A172 (cell line): ENCODE data around the gene UQCRC2. TPM values are rescaled to one million over a fixed set of nuclear protein-coding genes. Genes with fewer than 3 reads are reported as not detected.
A peak's percentile ranks its signal among the peaks of the same experiment; 100 is the strongest.
"Not testable (repeated sequence)": the region's sequence is repeated elsewhere in the genome, so short reads cannot be mapped to it uniquely, and the experiment has no call there.

Experiments used
- DNase-seq: peaks from one replicate; pipeline ENCODE4 v3.0.0-alpha.2; 2015; ENCODE audit warnings: low spot score
- total RNA-seq: library from RNA; depleted of rRNA; stranded (reverse); fragments of >200 nt; shearing (Covaris generic); gene quantifications from 2 replicates; pipeline ENCODE4 v1.2.3, GENCODE V29; 2014; rRNA removed

Gene UQCRC2
- 79.5 and 109 TPM in 2 replicates for total RNA-seq

DNA sequence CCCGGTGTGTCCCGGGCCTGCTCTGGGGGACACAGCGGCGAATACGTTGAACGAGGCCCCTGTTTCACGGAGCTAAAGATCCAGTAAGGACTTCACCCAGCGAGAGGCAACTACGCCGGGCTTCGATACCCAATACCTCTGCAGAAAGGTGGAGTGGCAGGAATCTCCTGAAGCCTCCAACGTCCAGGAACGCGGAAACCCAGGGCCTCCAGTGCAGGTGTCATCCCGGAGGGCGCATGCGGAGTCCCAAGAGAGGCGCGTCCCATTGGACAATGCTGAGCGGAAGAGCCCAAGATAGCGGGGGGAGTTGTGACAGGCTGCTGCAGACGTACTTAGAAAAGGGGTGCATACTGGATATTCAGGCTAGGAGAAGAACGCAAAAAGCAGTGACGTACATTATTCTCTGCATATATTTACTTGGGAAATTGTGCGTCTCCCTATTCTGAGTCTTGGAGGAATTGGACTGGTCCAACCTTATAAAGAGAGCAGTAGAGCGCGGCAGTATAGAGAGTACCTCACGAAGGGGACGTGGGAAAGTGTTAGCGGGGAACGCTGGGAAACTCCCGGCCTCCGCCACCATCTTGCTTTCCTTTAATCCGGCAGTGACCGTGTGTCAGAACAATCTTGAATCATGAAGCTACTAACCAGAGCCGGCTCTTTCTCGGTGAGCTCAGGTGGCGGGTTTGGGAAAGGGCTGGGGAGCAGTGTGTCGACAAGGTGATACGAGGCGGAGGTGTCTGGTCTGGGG, at the start of gene UQCRC2:
TSS of gene UQCRC2 (plus strand) at position 569 of the 748 bp plus-strand sequence. CDS start at position 632, 63 bp downstream.
- peak; percentile 93 for DNase-seq

DNA sequence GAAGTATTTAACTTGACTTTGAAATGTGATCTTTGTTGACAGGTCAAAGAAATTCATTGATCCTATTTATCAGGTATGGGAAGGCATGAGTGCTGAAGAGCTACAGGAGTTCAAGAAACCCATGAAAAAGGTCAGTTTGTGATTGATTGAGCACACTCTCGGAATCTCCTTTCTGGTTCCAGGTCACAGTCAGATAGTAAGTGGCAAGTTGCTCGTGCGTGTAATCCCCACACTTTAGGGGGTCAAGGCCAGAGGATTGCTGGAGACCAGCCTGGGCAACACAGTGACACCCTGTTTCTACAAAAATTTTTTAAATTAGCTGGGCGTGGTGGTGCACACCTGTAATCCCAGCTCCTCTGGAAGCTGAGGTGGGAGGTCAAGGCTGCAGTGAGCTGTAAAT, 20.5 kb upstream of the UQCRC2 start:
- not testable (repeated sequence) for DNase-seq

DNA sequence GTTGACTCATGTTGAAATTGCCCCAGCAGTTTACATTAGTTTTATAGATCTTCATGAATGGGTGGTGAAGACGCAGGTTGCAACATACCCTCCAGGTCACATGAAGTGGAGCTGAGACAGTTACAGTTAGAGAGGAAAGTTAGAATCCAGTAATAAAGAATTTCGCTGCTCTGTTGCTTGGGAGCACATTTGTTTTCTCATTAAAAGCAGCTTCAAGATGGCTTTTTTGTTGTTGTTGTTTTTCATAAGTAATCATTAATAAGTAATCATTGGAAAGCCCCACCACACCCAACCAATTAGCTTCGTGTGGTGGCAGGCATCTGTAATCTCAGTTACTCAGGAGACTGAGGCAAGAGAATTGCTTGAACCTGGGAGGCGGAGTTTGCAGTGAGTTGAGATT, 19.8 kb upstream of the UQCRC2 start:
- DNase-seq, result not testable (repeated sequence)

- DNase-seq, result not testable (repeated sequence)
Observed at GRCh38 chr16:21933790-21934189, 19.4 kb upstream of the UQCRC2 start.

DNA sequence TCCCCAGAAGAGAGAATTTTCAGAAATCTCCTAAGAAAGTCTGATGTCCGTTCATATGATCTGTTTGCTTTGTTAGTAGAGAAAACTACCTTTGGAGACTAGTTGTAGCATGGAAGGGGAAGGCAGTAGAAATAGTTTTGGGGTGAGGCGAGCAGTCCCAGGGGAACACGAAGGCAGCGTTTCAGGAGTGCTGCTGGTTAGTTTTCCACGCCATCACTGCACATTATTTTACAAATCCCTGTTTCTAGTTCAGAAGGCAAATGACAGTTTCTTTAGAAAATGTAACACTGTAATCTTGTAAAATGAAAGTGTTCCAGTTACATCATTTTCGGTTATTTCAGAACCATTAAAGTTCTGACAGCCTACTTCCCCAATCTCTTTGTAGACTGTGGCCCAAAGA, 16.9 kb upstream of the UQCRC2 start:
- not testable (repeated sequence) for DNase-seq

DNA sequence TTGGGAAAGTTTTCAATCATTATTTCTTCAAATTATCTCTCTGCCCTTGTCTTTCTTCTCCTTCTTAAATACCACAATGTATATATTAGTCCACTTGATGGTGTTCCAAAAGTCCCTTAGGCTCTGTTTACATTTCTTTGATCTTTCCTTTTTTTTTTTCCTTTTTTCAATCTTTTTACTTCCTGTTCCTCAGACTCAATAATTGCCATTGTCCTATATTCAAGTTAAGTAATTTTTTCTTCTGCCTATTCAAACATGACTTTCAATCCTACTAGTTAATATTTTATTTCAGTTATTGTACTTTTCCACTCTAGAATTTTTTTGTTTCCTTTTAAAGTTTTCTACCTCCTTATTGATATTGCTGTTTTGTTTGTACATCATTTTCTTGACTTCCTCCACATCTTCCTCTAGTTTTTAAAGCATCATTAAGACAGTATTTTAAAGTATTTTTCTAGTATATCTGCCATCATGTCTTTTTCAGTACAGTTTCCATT, 15.8 kb upstream of the UQCRC2 start:
- DNase-seq, result no peak

DNA sequence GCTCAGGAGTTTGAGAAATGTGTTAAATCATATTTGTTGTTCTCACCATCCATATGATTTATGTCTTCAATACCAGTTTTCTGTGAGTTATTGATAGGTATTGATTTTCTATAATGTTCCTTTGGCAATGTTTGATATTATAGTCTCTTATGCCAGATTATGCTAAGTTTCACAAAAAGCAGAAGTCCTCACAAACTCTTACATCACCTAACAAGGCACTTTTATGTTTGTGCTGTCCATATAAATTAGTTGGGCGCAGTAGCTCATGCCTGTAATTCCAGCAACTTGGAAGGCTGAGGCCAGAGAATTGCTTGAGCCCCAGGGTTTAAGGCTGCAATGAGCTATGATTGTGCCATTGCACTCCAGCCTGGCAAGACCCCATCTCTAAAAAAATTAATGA, 12.6 kb upstream of the UQCRC2 start:
- DNase-seq, result no peak

GRCh38 chr16:21943571-21943970, 9.6 kb upstream of the UQCRC2 start:
- DNase-seq, result no peak

- DNase-seq, result no peak
Observed at GRCh38 chr16:21946889-21947635, 6.1 kb upstream of the UQCRC2 start.

DNA sequence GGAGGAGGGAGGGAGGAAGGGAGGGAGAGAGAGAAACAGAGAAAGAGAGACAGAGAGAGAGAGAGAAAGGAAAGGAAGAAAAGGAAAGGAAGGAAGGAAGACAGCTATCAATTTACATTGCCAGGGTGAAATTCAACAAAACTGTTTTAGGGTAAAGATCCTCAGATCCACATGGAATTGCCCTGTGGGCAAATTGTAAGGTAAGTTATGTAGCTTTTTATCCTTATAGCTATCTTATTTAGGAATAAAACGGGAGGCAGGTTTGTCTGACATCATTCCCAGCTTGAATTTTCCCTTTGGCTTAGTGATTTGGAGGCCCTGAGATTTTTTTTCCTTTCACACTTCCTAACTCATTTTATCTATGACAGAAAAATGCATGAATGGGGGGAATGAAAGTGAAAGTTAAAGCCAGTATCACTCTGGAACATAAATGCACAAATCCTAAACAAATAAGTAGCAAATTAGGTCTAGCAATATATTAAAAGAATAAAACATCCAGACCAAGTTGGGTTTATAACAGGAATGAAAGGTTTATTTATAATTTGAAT, 3.4 kb upstream of the UQCRC2 start:
- no peak for DNase-seq

DNA sequence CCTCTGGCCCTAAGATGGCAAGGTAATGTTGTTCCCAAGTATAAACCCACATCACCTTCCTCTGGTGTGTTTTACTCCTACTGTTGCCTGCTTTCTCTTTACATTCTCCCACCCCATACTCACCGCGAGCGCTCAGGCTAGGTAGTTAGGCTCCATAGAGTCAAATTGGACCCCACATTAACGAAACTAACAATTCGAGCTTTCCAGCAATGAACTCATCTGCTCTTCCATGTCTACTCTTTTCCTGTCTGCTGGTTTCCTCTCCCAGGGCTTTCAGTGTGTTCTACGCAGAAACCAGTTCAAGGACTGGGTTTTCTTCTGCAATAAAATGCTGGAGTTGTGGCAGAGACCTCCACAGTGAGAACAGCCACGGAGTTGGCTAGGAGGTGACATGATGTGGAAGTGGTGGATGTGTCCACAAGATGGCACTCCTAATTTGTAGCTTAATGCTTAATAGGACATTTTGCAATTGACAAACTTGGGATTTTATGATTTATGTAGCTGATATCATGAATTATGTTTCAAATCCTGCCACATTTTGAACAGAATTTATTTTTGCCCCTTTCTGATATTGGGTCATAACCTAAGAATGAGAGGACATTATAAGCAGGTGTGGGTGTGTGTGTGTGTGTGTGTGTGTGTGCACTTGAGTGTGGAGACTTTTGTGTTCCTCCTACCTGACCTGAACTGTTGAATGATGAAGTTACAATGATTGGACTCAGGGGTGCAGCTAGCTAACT, 2.2 kb upstream of the UQCRC2 start:
- DNase-seq, result peak; percentile 28

- DNase-seq, result peak; percentile 68
Observed at GRCh38 chr16:21952040-21952792, 945 bp upstream of the UQCRC2 start.

- no peak for DNase-seq
Observed at GRCh38 chr16:21953541-21953902, 361 bp downstream of the UQCRC2 start.

- no peak for DNase-seq
Observed at GRCh38 chr16:21957714-21958346, 4.7 kb downstream of the UQCRC2 start.

GRCh38 chr16:21959050-21959449, 5.9 kb downstream of the UQCRC2 start:
- DNase-seq, result no peak

DNA sequence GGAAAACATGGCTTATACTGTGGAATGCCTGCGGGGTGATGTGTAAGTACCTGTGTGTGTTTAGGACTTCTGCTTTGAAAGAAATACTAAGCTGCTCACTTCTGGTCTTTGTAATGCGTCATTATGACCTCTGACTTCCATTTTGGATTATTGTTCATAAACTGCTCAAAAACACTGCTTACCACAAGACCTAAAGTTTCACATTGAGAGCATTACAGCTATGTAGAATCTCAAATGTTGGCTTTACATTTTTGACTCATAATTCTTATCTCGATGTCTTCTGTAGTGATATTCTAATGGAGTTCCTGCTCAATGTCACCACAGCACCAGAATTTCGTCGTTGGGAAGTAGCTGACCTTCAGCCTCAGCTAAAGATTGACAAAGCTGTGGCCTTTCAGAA, 9.3 kb downstream of the UQCRC2 start:
- DNase-seq, result no peak

- DNase-seq, result no peak
Observed at GRCh38 chr16:21963887-21964286, 10.7 kb downstream of the UQCRC2 start.

DNA sequence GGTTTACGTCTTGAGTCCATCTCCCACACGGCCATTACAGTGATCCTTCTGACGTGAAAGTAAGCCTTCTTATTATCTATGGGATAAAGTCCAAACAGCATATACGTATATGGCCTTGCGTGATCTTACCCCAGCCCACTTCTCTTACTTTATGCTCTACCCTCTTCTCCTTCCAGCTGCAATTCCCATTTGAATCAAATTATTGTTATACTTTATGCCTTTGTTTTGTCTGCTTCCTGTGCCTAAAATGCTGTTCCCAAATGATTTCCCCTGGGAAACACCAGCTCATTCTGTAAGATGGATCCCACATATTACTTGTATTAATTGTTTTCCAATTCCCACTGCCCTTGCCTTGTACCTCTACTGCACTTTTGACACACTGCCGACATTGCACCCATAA, 11.2 kb downstream of the UQCRC2 start:
- DNase-seq, result no peak

GRCh38 chr16:21971856-21972255, 18.7 kb downstream of the UQCRC2 start:
- DNase-seq, result no peak

DNA sequence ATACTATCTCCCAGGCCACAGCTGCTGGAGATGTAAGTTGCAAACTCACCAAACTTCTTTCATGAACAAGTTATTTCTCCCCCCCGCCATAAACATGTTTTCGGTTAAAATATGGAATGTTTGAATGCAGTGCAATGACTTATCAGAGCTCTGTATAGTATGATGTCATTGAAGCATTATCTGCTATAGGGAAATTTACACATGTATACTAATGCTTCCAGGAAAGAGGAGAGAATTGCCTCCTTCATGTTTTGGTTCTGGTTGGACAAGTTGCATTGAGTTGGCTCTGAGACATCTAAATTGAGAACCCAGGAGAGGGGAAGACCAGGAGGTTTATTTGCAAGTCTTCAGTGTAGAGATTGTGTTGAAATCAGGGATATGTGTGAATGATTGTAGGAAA, 20.8 kb downstream of the UQCRC2 start:
- no peak for DNase-seq

GRCh38 chr16:21980032-21980431, 26.9 kb downstream of the UQCRC2 start:
- no peak for DNase-seq
